AG10803 (cell line): ENCODE data around the gene PAEP.

Experiments used
- DNase-seq: peaks from one replicate; pipeline ENCODE4 v3.0.0; 2010; ENCODE audit warnings: low read depth
- H3K4me3 ChIP-seq: 2 replicates; pipeline ENCODE4 v1.5.1; 2011; ENCODE audit warnings: mild to moderate bottlenecking, low read length, control low read depth
- CTCF ChIP-seq: conservative IDR thresholded peaks from 2 replicates; pipeline ENCODE4 v1.5.1; 2011; ENCODE audit warnings: mild to moderate bottlenecking, low read length, control low read depth, inconsistent platforms

Gene PAEP

GRCh38 chr9:135568026-135568425 is 6.5 kb downstream of the PAEP start:
- DNase-seq, result no peak
- H3K4me3 ChIP-seq, result no peak overlapping the region
- no peak for TF ChIP-seq CTCF

GRCh38 chr9:135570456-135570855 is 8.9 kb downstream of the PAEP start:
- DNase-seq, result no peak
- H3K4me3 ChIP-seq, result no peak overlapping the region
- TF ChIP-seq CTCF, result no peak

- DNase-seq, result no peak
- H3K4me3 ChIP-seq, result no peak overlapping the region
- TF ChIP-seq CTCF, result no peak
These were observed 10.7 kb downstream of the PAEP start for GRCh38 chr9:135572233-135572632.

- no peak for TF ChIP-seq CTCF
- no peak for DNase-seq
- no peak overlapping the region for H3K4me3 ChIP-seq
These were observed 11.6 kb downstream of the PAEP start for GRCh38 chr9:135573124-135573523.

- TF ChIP-seq CTCF, result no peak
- DNase-seq, result no peak
- no peak overlapping the region for H3K4me3 ChIP-seq
These were observed 12.8 kb downstream of the PAEP start for GRCh38 chr9:135574331-135574730.

GRCh38 chr9:135574943-135575342 is 13.4 kb downstream of the PAEP start:
- no peak for DNase-seq
- TF ChIP-seq CTCF, result no peak
- H3K4me3 ChIP-seq, result no peak overlapping the region

GRCh38 chr9:135575995-135576631 is 14.6 kb downstream of the PAEP start:
- TF ChIP-seq CTCF, result no peak
- H3K4me3 ChIP-seq, result no peak overlapping the region

More at GRCh38 chr9:135575995-135576631, 14.6 kb downstream of the PAEP start:
- DNase-seq, result no peak
